ENCODE data around the gene COG3.

Gene COG3

GRCh38 chr13:45448965-45449559 lies 15.7 kb upstream of the COG3 start:
- no peaks in the 10 kb centered on the region for H3K36me3 ChIP-seq (ENCODE audit: control insufficient read depth in 2 of 2, insufficient read depth in 2 of 2, low read length in 2 of 2)
- no peaks in the 10 kb centered on the region for H3K4me1 ChIP-seq (ENCODE audit: control insufficient read depth, insufficient read depth, low read length)
- H3K9me3 ChIP-seq (ENCODE audit: control insufficient read depth in 2 of 2, low read length in 2 of 2): no peaks in the 10 kb centered on the region
- no peak overlapping the region for H3K4me3 ChIP-seq (ENCODE audit: low read length in 2 of 2)
- peaks cover 0 to 3% of the 10 kb centered on the region in 2 donors for H3K27me3 ChIP-seq (ENCODE audit: control insufficient read depth in 1 of 2, insufficient read depth in 2 of 2, low read length in 2 of 2)
- no peak overlapping the region for H3K27ac ChIP-seq (ENCODE audit: low read length)
- H3K9ac ChIP-seq (ENCODE audit: low read length in 2 of 2): no peak overlapping the region

DNA sequence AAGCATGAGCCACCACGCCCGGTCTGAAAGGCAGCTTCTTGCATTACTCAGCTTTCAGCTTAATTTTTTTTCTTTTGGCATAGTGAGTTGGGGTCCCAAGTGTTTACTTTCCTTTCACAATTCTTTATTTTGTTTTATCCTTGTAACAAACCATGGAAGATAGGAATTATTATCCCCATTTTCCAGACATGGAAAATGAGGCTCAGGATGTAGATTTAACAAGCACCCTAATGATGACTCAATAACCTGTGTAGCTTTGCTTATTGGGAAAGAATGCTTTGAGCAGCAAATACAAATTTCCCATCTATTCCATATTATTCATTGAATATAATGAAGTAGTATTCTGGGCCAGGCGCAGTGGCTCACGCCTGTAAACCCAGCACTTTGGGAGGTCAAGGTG lies 13.5 kb upstream of the COG3 start:
- Histone ChIP-seq H3K27ac (ENCODE audit: low read length) (no peak overlapping the region), H3K9me3 (ENCODE audit: control insufficient read depth in 2 of 2, low read length in 2 of 2) (no peaks in the 10 kb centered on the region), H3K4me1 (ENCODE audit: control insufficient read depth, insufficient read depth, low read length) (no peaks in the 10 kb centered on the region), H3K4me3 (ENCODE audit: low read length in 2 of 2) (no peak overlapping the region), H3K9ac (ENCODE audit: low read length in 2 of 2) (no peak overlapping the region), H3K27me3 (ENCODE audit: control insufficient read depth in 1 of 2, insufficient read depth in 2 of 2, low read length in 2 of 2) (no peaks in the 10 kb centered on the region), H3K36me3 (ENCODE audit: control insufficient read depth in 2 of 2, insufficient read depth in 2 of 2, low read length in 2 of 2) (no peaks in the 10 kb centered on the region)

DNA sequence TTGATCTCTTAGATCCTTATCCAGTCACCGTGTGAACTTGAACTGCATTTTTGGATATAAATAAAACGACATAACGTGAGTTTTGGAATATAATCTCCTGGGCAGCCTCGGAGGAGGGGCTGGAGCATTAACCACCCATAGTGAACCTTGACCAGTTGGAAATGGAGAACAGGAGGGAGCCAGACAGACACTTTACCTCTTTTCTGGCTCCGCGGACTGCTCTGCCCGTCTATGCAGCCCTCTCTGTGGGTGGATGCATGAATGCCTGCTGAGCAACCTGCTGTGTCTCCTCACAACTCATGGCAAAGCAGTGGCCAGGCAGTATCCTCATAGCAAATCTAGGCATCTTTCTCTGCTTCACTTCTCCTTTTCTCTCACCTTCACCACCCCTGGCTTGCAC lies 10.5 kb upstream of the COG3 start:
- H3K36me3 ChIP-seq (ENCODE audit: control insufficient read depth in 2 of 2, insufficient read depth in 2 of 2, low read length in 2 of 2): no peaks in the 10 kb centered on the region
- H3K27me3 ChIP-seq (ENCODE audit: control insufficient read depth in 1 of 2, insufficient read depth in 2 of 2, low read length in 2 of 2): no peaks in the 10 kb centered on the region
- H3K27ac ChIP-seq (ENCODE audit: low read length): no peak overlapping the region
- peaks cover 0 to 2% of the 10 kb centered on the region in 2 donors for H3K9me3 ChIP-seq (ENCODE audit: control insufficient read depth in 2 of 2, low read length in 2 of 2)
- no peaks in the 10 kb centered on the region for H3K4me1 ChIP-seq (ENCODE audit: control insufficient read depth, insufficient read depth, low read length)
- no peak overlapping the region for H3K9ac ChIP-seq (ENCODE audit: low read length in 2 of 2)
- H3K4me3 ChIP-seq (ENCODE audit: low read length in 2 of 2): no peak overlapping the region

DNA sequence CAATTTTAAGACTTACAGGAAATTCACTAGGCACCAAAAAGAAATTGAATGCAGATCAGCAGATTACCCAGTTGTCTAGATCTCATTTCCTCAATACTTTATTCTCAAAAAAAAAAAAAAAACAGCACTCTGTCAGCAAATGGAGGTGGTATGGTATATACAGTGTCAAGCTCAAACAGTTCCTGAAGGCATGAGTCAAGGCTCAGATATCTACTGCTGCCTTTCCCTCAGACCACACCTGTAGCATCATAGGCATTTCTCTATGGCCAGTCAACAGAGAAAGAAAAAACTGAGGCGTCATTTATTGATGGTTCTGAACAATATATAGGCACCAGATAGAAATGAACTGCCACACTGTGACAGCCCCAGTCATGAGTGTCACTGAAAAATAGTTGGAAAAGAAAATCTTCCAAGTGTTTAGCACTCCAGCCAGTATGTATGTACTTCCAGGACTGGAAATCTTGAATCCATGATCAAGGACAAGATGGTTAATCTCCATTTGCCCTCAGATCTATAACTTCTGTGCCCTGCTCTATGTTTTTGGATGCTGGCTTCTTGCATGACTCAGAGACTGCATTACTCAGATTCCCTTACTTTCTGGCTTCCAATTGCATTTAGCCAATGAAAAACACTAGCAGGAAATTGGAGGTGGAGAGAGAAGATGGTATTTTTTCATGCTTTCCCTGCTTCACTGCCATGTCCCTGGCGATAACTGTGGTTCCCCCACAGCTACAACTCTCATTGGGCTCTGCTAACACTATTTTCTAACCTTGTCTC lies 8.4 kb upstream of the COG3 start:
- no peak overlapping the region for H3K4me3 ChIP-seq (ENCODE audit: low read length in 2 of 2)

DNA sequence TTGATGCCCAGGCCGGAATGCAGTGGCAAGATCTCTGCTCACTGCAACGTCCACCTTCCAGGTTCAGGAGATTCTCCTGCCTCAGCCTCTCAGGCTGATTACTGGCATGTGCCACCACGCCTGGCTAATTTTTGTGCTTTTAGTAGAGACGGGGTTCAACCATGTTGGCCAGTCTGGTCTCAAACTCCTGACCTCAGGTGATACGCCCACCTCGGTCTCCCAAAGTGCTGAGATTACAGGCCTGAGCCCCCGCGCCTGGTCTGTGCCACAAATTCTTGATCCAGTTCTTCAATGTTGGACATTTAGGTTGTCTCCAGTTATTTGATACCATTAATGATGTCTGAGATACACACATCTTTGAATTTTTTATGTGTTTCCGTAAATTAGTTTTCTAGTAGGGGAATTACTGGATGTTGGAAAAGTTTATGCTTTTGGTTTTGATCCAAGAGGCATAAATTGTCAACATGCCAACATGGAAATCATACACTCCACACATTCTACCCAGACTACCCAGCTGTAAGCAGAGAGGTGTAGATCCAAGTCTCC lies 525 bp upstream of the COG3 start:
- peak overlapping the region; percentile 90 for H3K27ac ChIP-seq (ENCODE audit: low read length)
- H3K4me1 ChIP-seq (ENCODE audit: control insufficient read depth, insufficient read depth, low read length): peaks cover 11% of the 10 kb centered on the region
- H3K4me3 ChIP-seq (ENCODE audit: low read length in 2 of 2): peak overlapping the region; percentile 83 to 97
- H3K9me3 ChIP-seq (ENCODE audit: control insufficient read depth in 2 of 2, low read length in 2 of 2): no peaks in the 10 kb centered on the region
- H3K36me3 ChIP-seq (ENCODE audit: control insufficient read depth in 2 of 2, insufficient read depth in 2 of 2, low read length in 2 of 2): no peaks in the 10 kb centered on the region
- peak overlapping the region; percentile 79 to 81 for H3K9ac ChIP-seq (ENCODE audit: low read length in 2 of 2)
- H3K27me3 ChIP-seq (ENCODE audit: control insufficient read depth in 1 of 2, insufficient read depth in 2 of 2, low read length in 2 of 2): no peaks in the 10 kb centered on the region

More for the DNA sequence above, 8.4 kb upstream of the COG3 start:
- Histone ChIP-seq H3K27me3 (ENCODE audit: control insufficient read depth in 1 of 2, insufficient read depth in 2 of 2, low read length in 2 of 2) (no peaks in the 10 kb centered on the region), H3K36me3 (ENCODE audit: control insufficient read depth in 2 of 2, insufficient read depth in 2 of 2, low read length in 2 of 2) (no peaks in the 10 kb centered on the region), H3K4me1 (ENCODE audit: control insufficient read depth, insufficient read depth, low read length) (no peaks in the 10 kb centered on the region), H3K9me3 (ENCODE audit: control insufficient read depth in 2 of 2, low read length in 2 of 2) (peaks cover 0 to 2% of the 10 kb centered on the region in 2 donors), H3K27ac (ENCODE audit: low read length) (no peak overlapping the region), H3K9ac (ENCODE audit: low read length in 2 of 2) (no peak overlapping the region)

DNA sequence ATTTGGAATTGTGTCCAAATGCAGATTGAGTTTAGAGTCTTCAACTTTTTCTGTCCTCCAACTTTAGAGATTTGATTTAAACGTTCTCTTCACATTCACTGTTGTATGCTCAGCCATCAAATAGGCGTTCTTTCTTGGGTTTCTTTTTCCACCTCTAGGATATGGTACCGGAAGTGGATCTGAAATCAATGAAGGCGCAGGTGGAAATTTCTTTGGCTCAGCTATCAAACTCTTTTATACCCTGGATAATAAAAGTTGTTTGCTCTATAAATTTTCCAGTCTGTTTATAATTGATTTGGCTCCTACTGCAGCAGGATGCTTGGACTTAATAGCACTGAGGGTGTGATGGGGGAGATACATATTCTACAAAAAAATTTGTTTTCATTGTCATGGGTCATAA lies 1.6 kb downstream of the COG3 start:
- Histone ChIP-seq H3K36me3 (ENCODE audit: control insufficient read depth in 2 of 2, insufficient read depth in 2 of 2, low read length in 2 of 2) (no peaks in the 10 kb centered on the region), H3K9me3 (ENCODE audit: control insufficient read depth in 2 of 2, low read length in 2 of 2) (no peaks in the 10 kb centered on the region), H3K27ac (ENCODE audit: low read length) (no peak overlapping the region), H3K4me1 (ENCODE audit: control insufficient read depth, insufficient read depth, low read length) (peaks cover 11% of the 10 kb centered on the region), H3K4me3 (ENCODE audit: low read length in 2 of 2) (no peak overlapping the region), H3K27me3 (ENCODE audit: control insufficient read depth in 1 of 2, insufficient read depth in 2 of 2, low read length in 2 of 2) (no peaks in the 10 kb centered on the region), H3K9ac (ENCODE audit: low read length in 2 of 2) (no peak overlapping the region)

DNA sequence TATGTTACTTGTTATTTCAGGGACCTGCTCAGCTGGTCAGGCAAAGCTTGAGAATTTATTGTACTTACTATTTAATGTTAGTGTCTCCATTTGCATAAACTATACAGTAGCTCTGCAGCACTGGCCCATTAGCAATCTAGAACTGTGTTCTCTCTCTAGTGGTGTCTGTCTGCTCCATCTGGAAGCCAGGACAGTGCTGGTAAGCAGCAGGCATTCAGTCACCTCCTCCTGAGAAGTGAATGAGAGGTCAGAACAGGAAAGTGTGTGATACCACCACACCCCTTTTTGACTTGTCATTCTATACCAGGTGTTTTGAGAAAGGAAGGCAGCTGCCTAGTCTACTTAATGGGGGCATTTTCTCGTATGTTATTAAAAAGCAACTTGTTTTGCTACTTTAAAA lies 3.9 kb downstream of the COG3 start:
- Histone ChIP-seq H3K27me3 (ENCODE audit: control insufficient read depth in 1 of 2, insufficient read depth in 2 of 2, low read length in 2 of 2) (no peaks in the 10 kb centered on the region), H3K27ac (ENCODE audit: low read length) (no peak overlapping the region), H3K9ac (ENCODE audit: low read length in 2 of 2) (peak overlapping the region in 1 of 2 donors; percentile 6), H3K9me3 (ENCODE audit: control insufficient read depth in 2 of 2, low read length in 2 of 2) (no peaks in the 10 kb centered on the region), H3K36me3 (ENCODE audit: control insufficient read depth in 2 of 2, insufficient read depth in 2 of 2, low read length in 2 of 2) (no peaks in the 10 kb centered on the region), H3K4me3 (ENCODE audit: low read length in 2 of 2) (no peak overlapping the region), H3K4me1 (ENCODE audit: control insufficient read depth, insufficient read depth, low read length) (peaks cover 11% of the 10 kb centered on the region)

- H3K36me3 ChIP-seq (ENCODE audit: control insufficient read depth in 2 of 2, insufficient read depth in 2 of 2, low read length in 2 of 2): no peaks in the 10 kb centered on the region
- no peak overlapping the region for H3K9ac ChIP-seq (ENCODE audit: low read length in 2 of 2)
- no peak overlapping the region for H3K4me3 ChIP-seq (ENCODE audit: low read length in 2 of 2)
- H3K27me3 ChIP-seq (ENCODE audit: control insufficient read depth in 1 of 2, insufficient read depth in 2 of 2, low read length in 2 of 2): no peaks in the 10 kb centered on the region
- H3K9me3 ChIP-seq (ENCODE audit: control insufficient read depth in 2 of 2, low read length in 2 of 2): no peaks in the 10 kb centered on the region
- H3K27ac ChIP-seq (ENCODE audit: low read length): no peak overlapping the region
- no peaks in the 10 kb centered on the region for H3K4me1 ChIP-seq (ENCODE audit: control insufficient read depth, insufficient read depth, low read length)
Measured at GRCh38 chr13:45472171-45472705, 7.5 kb downstream of the COG3 start.

DNA sequence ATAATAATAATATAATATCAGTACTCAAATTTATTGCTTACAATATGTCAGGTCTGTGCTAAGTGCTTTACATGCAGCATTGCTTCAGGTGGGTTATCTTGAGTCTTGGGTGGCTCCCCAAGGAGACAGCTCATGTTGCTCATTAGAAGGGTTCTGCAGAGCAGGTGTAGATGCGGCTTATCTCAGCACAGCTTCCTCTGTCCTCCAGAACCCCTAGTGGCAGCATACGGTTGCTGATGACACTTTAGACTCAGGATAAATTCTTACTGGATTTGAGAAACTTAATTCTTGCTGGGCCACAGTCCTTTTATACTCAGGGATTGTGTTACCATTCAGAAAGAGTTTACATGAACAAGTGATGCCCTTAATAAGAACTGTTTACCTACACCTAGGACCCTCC lies 8.9 kb downstream of the COG3 start:
- Histone ChIP-seq H3K9ac (ENCODE audit: low read length in 2 of 2) (no peak overlapping the region), H3K4me3 (ENCODE audit: low read length in 2 of 2) (no peak overlapping the region), H3K9me3 (ENCODE audit: control insufficient read depth in 2 of 2, low read length in 2 of 2) (no peaks in the 10 kb centered on the region)

DNA sequence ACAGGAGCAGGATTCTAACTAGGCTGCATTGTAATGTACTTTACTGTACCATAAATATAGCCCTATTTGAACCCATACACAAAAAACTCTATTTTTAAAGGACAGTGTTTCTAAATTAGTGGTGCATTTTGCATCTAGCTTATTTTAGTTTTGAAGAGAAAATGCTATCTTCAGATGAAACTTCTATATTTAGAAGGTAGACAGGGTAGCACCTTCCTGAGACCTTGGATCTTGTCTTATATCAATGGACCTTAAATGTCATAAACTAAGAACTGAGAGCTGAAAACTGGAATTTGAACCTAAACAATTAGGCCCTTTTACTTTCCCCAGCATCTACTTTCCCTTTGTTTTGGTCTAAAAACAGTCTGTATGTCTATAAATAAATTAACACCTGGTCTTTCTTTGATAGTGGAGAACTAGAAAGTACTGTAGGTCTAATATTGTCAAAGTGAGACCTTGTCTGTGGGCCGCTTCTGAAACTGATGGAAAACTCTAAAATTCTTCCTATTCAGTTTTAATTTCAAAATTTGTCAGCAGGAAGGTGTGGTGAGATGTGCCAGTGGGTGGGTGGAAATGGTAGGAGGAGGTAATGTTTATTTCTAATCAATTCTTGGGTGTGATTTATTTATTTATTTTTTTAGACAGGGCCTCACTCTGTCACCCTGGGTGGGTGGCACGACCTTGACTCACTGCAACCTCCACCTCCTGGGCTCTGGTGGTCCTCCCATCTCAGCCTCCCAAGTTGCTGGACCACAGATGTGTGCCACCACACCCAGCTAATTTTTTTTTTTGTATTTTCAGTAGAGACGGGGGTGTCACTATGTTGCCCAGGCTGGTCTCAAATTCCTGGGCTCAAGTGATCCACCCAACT lies 10.1 kb downstream of the COG3 start:
- H3K4me1 ChIP-seq (ENCODE audit: control insufficient read depth, insufficient read depth, low read length): no peaks in the 10 kb centered on the region
- no peaks in the 10 kb centered on the region for H3K9me3 ChIP-seq (ENCODE audit: control insufficient read depth in 2 of 2, low read length in 2 of 2)
- H3K9ac ChIP-seq (ENCODE audit: low read length in 2 of 2): no peak overlapping the region
- no peaks in the 10 kb centered on the region for H3K27me3 ChIP-seq (ENCODE audit: control insufficient read depth in 1 of 2, insufficient read depth in 2 of 2, low read length in 2 of 2)
- H3K27ac ChIP-seq (ENCODE audit: low read length): no peak overlapping the region
- H3K36me3 ChIP-seq (ENCODE audit: control insufficient read depth in 2 of 2, insufficient read depth in 2 of 2, low read length in 2 of 2): peaks cover 0 to 12% of the 10 kb centered on the region in 2 donors
- H3K4me3 ChIP-seq (ENCODE audit: low read length in 2 of 2): no peak overlapping the region

More for the DNA sequence above, 8.9 kb downstream of the COG3 start:
- H3K27ac ChIP-seq (ENCODE audit: low read length): no peak overlapping the region
- no peaks in the 10 kb centered on the region for H3K4me1 ChIP-seq (ENCODE audit: control insufficient read depth, insufficient read depth, low read length)
- H3K27me3 ChIP-seq (ENCODE audit: control insufficient read depth in 1 of 2, insufficient read depth in 2 of 2, low read length in 2 of 2): no peaks in the 10 kb centered on the region
- H3K36me3 ChIP-seq (ENCODE audit: control insufficient read depth in 2 of 2, insufficient read depth in 2 of 2, low read length in 2 of 2): no peaks in the 10 kb centered on the region
